Natural killer cell (primary cell): ENCODE data around the gene TIMELESS. TPM values are rescaled to one million over a fixed set of nuclear protein-coding genes. Genes with fewer than 3 reads are reported as not detected.
A peak's percentile ranks its signal among the peaks of the same experiment; 100 is the strongest.
"Not testable (repeated sequence)": the region's sequence is repeated elsewhere in the genome, so short reads cannot be mapped to it uniquely, and the experiment has no call there.

Experiments
- ATAC-seq, 3 donors: fragments of 150-1000 bp in 2 of 3; fragments of 200-7000 bp in 1 of 3; cut with Tn5 transposase; 1 replicate in 1 of 3; 2 replicates in 2 of 3; pipeline ENCODE4 v1.10.0; 2021; ENCODE audit warnings: mild to moderate bottlenecking in 2 of 3, moderate library complexity in 2 of 3
- DNase-seq, 2 donors: peaks; one replicate each; pipeline versions ENCODE4 v3.0.0 to v3.0.0-alpha.2; 2013 to 2021; ENCODE audit warnings: mixed read lengths in 1 of 2
- H3K27ac ChIP-seq: one replicate; pipeline ENCODE4 v1.5.1; 2013; ENCODE audit warnings: mild to moderate bottlenecking, low read length
- H3K27me3 ChIP-seq: one replicate; pipeline ENCODE4 v1.6.1; 2013; ENCODE audit warnings: low read length; ENCODE audit not compliant: control insufficient read depth, insufficient read depth
- H3K36me3 ChIP-seq: one replicate; pipeline ENCODE4 v1.6.1; 2013; ENCODE audit warnings: low read length; ENCODE audit not compliant: control insufficient read depth, insufficient read depth
- H3K4me1 ChIP-seq: one replicate; pipeline ENCODE4 v1.6.1; 2013; ENCODE audit warnings: low read length; ENCODE audit not compliant: control insufficient read depth, insufficient read depth
- H3K4me3 ChIP-seq: one replicate; pipeline ENCODE4 v1.5.1; 2013; ENCODE audit warnings: low read length
- H3K9me3 ChIP-seq: one replicate; pipeline ENCODE4 v1.6.1; 2013; ENCODE audit warnings: low read length; ENCODE audit not compliant: control insufficient read depth, insufficient read depth
- H3K27ac Mint-ChIP-seq, 2 donors: one replicate each; pipeline ENCODE4 v1.8.0; 2022; ENCODE audit warnings: mild to moderate bottlenecking in 2 of 2, mixed read lengths in 2 of 2, moderate library complexity in 1 of 2
- H3K27me3 Mint-ChIP-seq, 2 donors: one replicate each; pipeline ENCODE4 v1.8.0; 2022; ENCODE audit warnings: low read depth in 2 of 2, mixed read lengths in 2 of 2
- H3K36me3 Mint-ChIP-seq: one replicate; pipeline ENCODE4 v1.8.0; 2022; ENCODE audit warnings: mixed read lengths
- H3K4me1 Mint-ChIP-seq, 2 donors: one replicate each; pipeline ENCODE4 v1.8.0; 2022; ENCODE audit warnings: mixed read lengths in 2 of 2
- H3K4me3 Mint-ChIP-seq: one replicate; pipeline ENCODE4 v1.8.0; 2022; ENCODE audit warnings: mild to moderate bottlenecking, moderate library complexity, mixed read lengths
- H3K9me3 Mint-ChIP-seq, 2 donors: one replicate each; pipeline ENCODE4 v1.8.0; 2022; ENCODE audit warnings: mixed read lengths in 2 of 2
- CTCF ChIP-seq: fragments of 200-600 bp; IDR thresholded peaks from one replicate; pipeline ENCODE4 v1.8.0; 2022; ENCODE audit warnings: antibody characterized with exemption
- WGBS: methylation state at CpG from one replicate; pipeline ENCODE4 v1.1.7; 2013; ENCODE audit warnings: missing lambda C conversion rate; ENCODE audit not compliant: insufficient coverage; 5-methylcytosine and 5-hydroxymethylcytosine counted together
- intact Hi-C: fragments of 100-400 bp; cut with micrococcal nuclease; formaldehyde crosslinking; loops from one replicate; pipeline ENCODE4 v1.14.2; 2022
- total RNA-seq, 4 donors: library from RNA; stranded (reverse); fragments of 120-200 nt in 1 of 4; gene quantifications; one replicate each; pipeline versions ENCODE4 v1.2.3 to v1.2.4, GENCODE V29; 2013 to 2022

The TIMELESS gene
- total RNA-seq, 3 donors from 2014 or later (not counting 1 experiment from before 2014, with no cell fraction given): 11.1 to 12.3 (median 11.7) TPM

- WGBS: 84% methylated on average over 3 of the region's 5 CpGs
- Mint-ChIP-seq H3K27ac (no peak overlapping the region), H3K4me1 (peaks cover 14 to 19% of the 10 kb centered on the region in 2 donors), H3K36me3 (no peaks in the 10 kb centered on the region), H3K9me3 (no peaks in the 10 kb centered on the region), H3K4me3 (peak overlapping the region; percentile 60), H3K27me3 (peaks cover 0 to 7% of the 10 kb centered on the region in 2 donors)
- TF ChIP-seq CTCF: no peak
- Histone ChIP-seq H3K4me1 (peaks cover 13% of the 10 kb centered on the region), H3K27me3 (no peaks in the 10 kb centered on the region), H3K9me3 (no peaks in the 10 kb centered on the region), H3K27ac (no peak overlapping the region), H3K4me3 (no peak overlapping the region), H3K36me3 (no peaks in the 10 kb centered on the region)
- DNase-seq (no peak), ATAC-seq (no peak)
- intact Hi-C loops: no loop called here
These were observed 1.9 kb upstream of the TIMELESS start for GRCh38 chr12:56451147-56451546.

GRCh38 chr12:56450241-56450640, 1.0 kb upstream of the TIMELESS start:
- H3K4me3 Mint-ChIP-seq: peak overlapping the region; percentile 95
- 98% methylated on average over 3 of the region's 3 CpGs for whole genome bisulfite sequencing
- H3K36me3 Mint-ChIP-seq: no peaks in the 10 kb centered on the region
- DNase-seq (no peak), ATAC-seq (no peak)
- Histone ChIP-seq H3K27ac (no peak overlapping the region), H3K9me3 (no peaks in the 10 kb centered on the region), H3K27me3 (no peaks in the 10 kb centered on the region), H3K4me3 (no peak overlapping the region), H3K36me3 (no peaks in the 10 kb centered on the region), H3K4me1 (peaks cover 13% of the 10 kb centered on the region)
- peak overlapping the region in 1 of 2 donors; percentile 95 for H3K27ac Mint-ChIP-seq
- no peak for TF ChIP-seq CTCF
- H3K27me3 Mint-ChIP-seq: peaks cover 0 to 5% of the 10 kb centered on the region in 2 donors
- H3K9me3 Mint-ChIP-seq: no peaks in the 10 kb centered on the region
- intact Hi-C loops: no loop called here
- H3K4me1 Mint-ChIP-seq: peaks cover 14 to 19% of the 10 kb centered on the region in 2 donors

GRCh38 chr12:56449622-56449984, 377 bp upstream of the TIMELESS start:
- Mint-ChIP-seq H3K4me1 (peaks cover 14 to 22% of the 10 kb centered on the region in 2 donors), H3K27ac (peak overlapping the region; percentile 87 to 95), H3K27me3 (peaks cover 0 to 3% of the 10 kb centered on the region in 2 donors), H3K9me3 (no peaks in the 10 kb centered on the region), H3K36me3 (no peaks in the 10 kb centered on the region), H3K4me3 (peak overlapping the region; percentile 95)
- Histone ChIP-seq H3K4me1 (peaks cover 13% of the 10 kb centered on the region), H3K4me3 (peak overlapping the region; percentile 95), H3K27me3 (no peaks in the 10 kb centered on the region), H3K27ac (peak overlapping the region; percentile 75), H3K36me3 (no peaks in the 10 kb centered on the region), H3K9me3 (no peaks in the 10 kb centered on the region)
- ATAC-seq (no peak), DNase-seq (no peak)
- intact Hi-C loops: loop anchor here (2.0 kb wide), 1 partner anchor 19 kb away; the partner anchor contains the start of gene SPRYD4
- 41% methylated on average over 4 of the region's 5 CpGs for WGBS
- no peak for TF ChIP-seq CTCF

- H3K27ac Mint-ChIP-seq, H3K36me3 Mint-ChIP-seq, H3K36me3 ChIP-seq, H3K4me3 ChIP-seq, H3K27me3 Mint-ChIP-seq, intact Hi-C loops, DNase-seq, H3K27me3 ChIP-seq, ATAC-seq, H3K9me3 ChIP-seq, H3K27ac ChIP-seq, H3K9me3 Mint-ChIP-seq, H3K4me1 ChIP-seq, H3K4me1 Mint-ChIP-seq, H3K4me3 Mint-ChIP-seq: not testable (repeated sequence)
- 96% methylated on average over 2 of the region's 2 CpGs for WGBS
These were observed 6.0 kb downstream of the TIMELESS start for GRCh38 chr12:56443208-56443607.
